ENCODE results near the gene TBC1D22A.

- TF ChIP-seq, protein P1, sequence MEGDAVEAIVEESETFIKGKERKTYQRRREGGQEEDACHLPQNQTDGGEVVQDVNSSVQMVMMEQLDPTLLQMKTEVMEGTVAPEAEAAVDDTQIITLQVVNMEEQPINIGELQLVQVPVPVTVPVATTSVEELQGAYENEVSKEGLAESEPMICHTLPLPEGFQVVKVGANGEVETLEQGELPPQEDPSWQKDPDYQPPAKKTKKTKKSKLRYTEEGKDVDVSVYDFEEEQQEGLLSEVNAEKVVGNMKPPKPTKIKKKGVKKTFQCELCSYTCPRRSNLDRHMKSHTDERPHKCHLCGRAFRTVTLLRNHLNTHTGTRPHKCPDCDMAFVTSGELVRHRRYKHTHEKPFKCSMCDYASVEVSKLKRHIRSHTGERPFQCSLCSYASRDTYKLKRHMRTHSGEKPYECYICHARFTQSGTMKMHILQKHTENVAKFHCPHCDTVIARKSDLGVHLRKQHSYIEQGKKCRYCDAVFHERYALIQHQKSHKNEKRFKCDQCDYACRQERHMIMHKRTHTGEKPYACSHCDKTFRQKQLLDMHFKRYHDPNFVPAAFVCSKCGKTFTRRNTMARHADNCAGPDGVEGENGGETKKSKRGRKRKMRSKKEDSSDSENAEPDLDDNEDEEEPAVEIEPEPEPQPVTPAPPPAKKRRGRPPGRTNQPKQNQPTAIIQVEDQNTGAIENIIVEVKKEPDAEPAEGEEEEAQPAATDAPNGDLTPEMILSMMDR (IDR thresholded peaks at IDR 0.05) = no peak
- no peak for TF ChIP-seq POLR2A (IDR thresholded peaks at IDR 0.05)
Observed at GRCh38 chr22:46731246-46732040, 31.0 kb upstream of the TBC1D22A start.
